DMS114 treated with DMSO at 0.1 percent for 48 hours (cell line): ENCODE measurements around the gene NRXN3.

ENCODE experiments used
- DNase-seq: peaks from one replicate; lab custom pipeline; 2025; ENCODE audit not compliant: unreplicated experiment; lab: John Stamatoyannopoulos, UW

NRXN3 gene

DNA sequence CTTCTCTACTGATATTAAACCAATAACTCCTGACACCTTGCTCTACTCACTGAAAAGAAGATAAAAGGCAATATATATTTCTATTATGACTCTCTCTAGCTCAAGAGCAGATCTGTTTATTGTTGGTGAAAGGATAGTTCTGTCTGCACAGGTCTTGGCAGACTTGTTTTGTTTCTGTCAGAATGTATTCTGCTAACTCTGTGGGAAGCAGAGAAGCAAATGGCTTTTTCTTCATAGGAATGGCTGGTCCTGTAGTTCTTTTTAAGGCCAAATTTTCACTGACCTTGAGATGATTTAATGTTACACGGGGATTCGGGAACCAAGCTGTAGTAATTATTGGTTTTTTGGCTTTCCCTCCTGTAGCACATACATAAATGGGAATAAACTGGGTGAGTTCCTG is 1529.0 kb downstream of the NRXN3 start:
- no peak for DNase-seq

DNA sequence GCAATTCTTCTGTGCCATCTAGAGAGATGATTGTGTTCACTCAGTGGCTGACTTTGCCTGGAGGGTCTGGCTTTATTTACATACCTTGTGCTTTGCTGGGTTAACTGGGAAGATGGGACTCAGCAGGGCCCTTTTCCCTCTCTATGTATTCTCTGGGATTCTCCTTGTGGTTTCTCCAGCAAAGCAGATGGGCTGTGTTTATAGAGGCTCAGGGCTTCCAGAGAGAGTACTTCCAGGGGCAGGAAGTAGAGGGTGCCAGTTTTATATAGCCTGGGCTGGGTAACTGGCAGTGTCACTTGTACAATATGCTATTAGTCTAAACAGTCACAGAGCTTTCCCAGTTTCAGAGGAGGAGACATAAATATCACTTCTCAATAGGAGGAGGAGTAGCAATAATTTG is 1531.2 kb downstream of the NRXN3 start:
- no peak for DNase-seq

DNA sequence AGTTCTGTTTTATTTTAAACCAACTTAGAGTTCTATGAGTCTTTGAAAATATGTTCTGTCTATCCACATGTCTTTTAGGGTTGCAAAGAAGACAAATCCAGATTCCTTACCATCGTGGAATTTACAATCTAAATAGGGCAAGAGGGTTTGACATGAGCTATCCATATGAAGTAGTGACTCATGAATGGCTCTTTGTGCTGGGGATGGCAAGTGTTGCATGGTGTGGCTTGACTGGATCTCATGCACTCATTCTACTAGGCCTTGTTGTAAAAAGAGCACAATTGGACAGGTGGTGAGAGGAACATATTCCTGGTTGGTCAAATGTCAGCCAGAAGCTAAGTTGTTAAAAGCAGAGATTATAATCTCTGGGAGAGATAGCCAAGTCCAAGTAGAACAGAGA is 1532.0 kb downstream of the NRXN3 start:
- DNase-seq = no peak

DNA sequence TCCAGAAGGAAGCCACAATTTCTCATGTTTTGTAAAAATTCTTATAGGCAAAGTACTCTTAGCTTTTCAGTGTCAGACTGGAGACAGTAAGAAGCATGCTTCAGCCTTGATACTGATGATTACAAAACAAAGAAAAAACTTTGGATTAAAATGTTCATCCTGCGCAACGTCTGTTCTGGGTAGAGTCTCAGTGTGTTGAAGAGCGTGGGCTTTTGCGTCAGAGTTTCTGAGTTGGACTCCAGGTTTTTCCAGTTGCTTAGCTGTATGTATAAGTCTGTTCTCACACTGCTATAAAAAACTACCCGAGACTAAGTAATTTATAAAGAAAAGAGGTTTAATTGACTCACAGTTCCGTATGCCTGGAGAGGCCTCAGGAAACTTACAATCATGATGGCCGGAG is 1533.0 kb downstream of the NRXN3 start:
- DNase-seq = no peak

DNA sequence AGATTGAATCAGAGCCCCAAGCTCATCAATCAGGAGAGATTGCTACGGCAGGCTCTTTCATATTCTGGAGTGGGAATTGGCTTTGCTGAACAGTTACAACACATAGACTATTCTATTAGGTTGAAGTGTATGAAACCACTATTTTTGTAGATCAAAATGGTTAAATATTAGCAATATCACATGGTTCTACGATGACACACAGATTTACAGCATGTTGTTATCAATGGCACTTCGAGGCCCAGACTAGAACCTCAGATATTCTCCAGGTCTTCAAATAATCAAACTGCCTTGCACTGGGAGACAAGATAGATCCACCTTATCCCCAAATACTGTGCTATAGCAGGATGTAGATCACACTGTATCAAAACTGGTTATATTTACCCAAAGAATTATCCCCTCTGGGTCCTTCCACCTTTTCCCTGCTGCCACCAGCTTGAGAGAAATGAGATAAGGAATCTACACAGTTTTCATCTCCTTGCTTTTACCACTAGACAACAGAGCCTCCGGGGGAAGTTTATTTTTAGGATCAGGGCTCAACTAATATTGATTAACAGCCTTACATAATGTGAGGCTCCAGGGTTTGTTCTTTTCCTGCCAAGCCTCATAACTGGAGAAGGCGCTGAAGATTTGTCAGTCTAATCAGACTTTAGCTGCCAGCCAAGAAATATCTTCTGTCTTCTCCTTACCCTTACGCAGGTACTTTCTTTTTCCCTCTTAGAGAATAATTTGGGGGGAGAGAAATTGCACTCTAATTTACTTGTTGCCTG is 1534.1 kb downstream of the NRXN3 start:
- no peak for DNase-seq

- DNase-seq = no peak
These were observed 1535.1 kb downstream of the NRXN3 start for GRCh38 chr14:79705126-79705894.

DNA sequence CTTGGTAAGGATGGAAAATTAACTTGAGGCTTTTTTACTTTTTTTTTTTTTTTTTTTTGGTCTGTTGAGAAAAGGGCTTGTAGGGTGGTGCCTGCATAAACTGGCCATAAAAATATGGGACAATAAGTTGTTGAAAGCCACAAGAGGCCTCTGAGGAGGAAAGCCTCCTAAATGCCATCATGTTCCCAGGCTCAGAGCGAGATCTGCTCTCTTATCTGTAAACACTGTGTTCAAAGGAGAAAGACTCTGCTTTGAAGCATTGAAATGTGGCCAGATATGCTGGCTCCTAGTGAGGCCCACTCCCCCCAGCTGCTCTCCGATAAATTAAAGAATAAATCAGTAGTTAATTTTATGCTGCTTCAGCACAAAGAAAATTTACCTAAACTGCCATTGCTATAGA is 1536.2 kb downstream of the NRXN3 start:
- no peak for DNase-seq

GRCh38 chr14:79708426-79709388 is 1538.5 kb downstream of the NRXN3 start:
- DNase-seq = no peak

DNA sequence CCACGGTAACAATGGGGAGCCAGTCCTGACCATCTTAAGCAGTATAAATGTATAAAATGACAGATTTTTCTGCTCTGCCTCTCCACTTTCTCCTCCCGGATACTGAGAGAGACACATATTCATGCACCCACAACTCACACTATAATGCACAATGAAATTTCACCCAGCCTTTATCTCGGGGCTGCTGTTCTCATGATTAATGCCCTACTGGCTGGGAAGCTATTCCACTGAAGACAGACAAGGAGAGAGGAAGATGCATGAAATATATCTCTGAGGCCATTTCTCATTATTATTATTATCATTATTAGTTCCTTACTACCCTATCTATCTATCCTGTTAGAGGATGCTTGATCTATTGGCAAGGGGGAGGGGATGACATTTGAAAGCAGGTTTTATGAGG is 1539.4 kb downstream of the NRXN3 start:
- no peak for DNase-seq

DNA sequence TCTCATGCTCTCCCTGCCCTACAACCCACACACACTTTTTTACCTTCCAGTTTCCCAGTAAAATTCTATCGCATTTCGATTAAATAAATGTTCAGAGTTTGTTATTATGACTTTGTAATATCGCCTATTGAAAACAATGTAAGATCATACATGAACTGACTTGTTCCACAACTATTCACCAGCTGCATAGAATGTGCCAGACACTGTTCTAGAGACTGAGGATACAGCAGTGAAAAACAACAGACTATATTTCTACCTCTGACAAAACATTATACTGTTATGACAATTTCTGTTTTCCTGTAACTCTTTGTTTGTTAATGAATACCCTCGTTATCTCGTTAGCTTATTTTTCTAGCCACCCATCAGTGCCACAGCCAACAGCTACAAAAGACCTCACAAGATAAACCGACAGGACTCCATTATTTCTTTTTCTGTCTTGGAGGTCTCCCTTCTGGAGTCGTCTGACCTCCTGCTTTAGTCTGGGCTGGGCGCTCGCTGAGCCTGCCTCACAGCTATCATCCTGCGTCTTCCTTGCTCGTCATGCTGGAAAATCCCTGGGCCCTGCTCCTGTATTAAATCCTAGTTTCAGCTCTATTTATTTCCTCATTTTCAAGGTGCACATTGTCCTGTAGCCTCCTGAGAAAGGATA is 1542.3 kb downstream of the NRXN3 start:
- no peak for DNase-seq

DNA sequence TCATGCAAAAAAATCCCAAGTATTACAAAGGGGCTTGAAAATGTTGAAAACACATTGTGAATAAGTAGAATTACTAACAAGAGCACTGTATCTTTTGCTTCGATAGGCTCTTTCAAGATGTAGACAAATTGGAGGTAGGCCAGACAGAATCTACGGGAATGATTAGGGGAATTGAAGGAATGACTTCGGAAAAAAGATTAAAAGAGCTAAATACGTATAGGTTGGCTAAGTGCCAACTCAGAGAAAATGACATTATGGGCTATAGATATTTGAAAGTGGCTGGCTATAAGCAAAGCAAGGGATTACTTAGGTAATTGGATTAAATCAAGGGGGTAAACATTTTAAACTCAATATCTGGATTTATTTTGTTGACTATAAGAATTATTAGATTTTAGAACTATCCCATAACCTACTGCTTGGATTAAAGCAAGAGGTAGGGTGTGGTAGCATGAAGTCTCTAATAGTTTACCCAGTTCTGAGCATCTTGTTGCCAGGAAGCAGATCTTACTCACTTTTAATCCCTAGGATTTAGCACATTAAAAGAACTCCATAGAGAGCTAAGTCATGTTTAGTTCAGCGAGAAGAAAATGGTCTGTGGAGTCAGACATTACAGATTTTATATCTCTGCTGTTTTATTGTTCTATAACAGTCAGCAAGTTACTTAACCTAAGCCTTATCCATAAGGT is 1551.4 kb downstream of the NRXN3 start:
- DNase-seq = no peak

GRCh38 chr14:79724934-79725717 is 1555.0 kb downstream of the NRXN3 start:
- no peak for DNase-seq

GRCh38 chr14:79727900-79728299 is 1557.7 kb downstream of the NRXN3 start:
- no peak for DNase-seq

DNA sequence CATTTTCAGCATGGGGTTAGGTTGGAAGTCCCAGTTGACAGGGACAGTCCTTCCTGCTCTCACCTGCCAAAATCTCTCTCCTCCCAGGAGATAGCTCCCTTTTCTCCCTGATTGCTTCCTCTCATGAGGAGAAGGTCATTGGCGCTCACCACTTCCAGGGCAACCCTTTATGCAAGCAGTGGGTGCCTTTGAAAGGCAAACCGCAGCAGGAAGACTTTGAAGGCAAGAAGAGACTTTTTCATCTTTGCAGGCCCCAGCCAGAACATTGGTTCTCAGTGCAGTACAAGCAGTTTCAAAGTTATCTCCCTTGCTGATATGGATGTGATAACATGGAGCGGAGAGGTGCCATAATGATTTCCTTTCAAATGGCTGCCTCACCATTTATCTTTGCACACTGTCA is 1558.2 kb downstream of the NRXN3 start:
- no peak for DNase-seq

- DNase-seq = no peak
These were observed 1559.6 kb downstream of the NRXN3 start for GRCh38 chr14:79729731-79730130.

- no peak for DNase-seq
These were observed 1560.0 kb downstream of the NRXN3 start for GRCh38 chr14:79730196-79730595.

- DNase-seq = no peak
These were observed 1560.8 kb downstream of the NRXN3 start for GRCh38 chr14:79730953-79731352.

DNA sequence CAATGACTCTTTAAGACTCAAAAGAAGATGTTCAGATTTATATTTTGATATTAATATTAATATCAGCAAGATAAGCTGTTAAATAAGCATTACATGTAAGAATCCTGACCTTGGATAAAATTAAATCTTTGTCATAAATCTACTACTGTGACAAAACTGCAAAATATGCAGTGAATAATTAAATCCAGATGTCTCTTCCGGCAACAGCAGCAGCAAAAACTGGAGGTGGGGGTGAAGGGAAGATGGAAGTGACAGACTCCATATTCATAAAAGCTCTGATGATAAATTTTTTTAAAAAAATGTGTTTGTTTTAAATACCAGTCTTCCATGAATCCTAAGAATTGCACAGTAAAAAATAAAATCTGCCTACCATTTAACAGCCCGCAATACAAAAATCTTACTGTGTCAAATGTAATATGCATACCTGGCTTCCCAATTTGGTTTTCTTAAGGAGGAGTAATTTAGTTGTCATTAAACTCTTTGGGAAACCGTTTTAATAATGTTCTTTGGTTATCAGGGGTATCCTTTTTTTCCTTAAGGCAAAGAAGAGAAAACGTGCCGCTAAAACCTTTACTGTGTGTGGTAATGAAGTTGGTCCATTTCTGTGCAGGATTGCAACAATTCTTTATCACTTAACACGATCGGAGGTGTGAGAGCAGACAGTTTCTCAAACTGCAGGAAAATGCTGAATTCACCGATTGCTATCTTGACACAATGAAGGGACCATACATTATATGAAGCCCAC is 1562.9 kb downstream of the NRXN3 start:
- DNase-seq = no peak

DNA sequence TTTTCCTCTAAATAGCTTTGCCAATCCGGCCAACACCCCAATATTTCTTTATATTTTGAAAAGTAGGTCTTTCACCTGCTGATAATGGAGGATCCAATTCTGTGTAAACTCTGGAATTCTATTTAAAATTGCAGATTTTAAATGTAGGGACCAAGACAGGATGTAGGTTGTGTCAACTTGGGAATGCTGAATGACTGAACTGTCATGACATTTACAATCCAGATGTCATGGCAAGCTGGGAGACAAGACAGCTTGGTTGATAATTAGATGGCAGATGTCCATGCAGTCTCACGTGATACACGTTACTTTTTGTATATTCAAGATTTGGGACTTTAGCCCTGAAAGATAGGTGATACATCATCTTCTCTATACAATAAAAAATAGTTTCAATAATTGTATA is 1564.0 kb downstream of the NRXN3 start:
- DNase-seq = no peak
